GM06990 (cell line): ENCODE data around the gene PLSCR3.

Source experiments
- DNase-seq: peaks from one replicate; pipeline ENCODE4 v3.0.0-alpha.2; 2011; ENCODE audit not compliant: insufficient read length; ENCODE audit errors: extremely low read depth
- H3K27me3 ChIP-seq: replicated peaks from 2 replicates; pipeline ENCODE4 v1.6.0; 2011; ENCODE audit warnings: low read length; ENCODE audit not compliant: control insufficient read depth, insufficient read depth
- H3K36me3 ChIP-seq: 2 replicates; pipeline ENCODE4 v1.5.1; 2011; ENCODE audit warnings: low read length; ENCODE audit not compliant: control insufficient read depth, insufficient read depth
- H3K4me3 ChIP-seq: replicated peaks from 2 replicates; pipeline ENCODE4 v1.5.1; 2011; ENCODE audit warnings: low read depth, mild to moderate bottlenecking, control low read depth, low read length
- CTCF ChIP-seq: IDR thresholded peaks from 2 replicates; pipeline ENCODE4 v1.5.1; 2011; ENCODE audit warnings: low read length, control low read depth, mild to moderate bottlenecking, inconsistent platforms; ENCODE audit not compliant: insufficient read depth, poor library complexity, severe bottlenecking

The PLSCR3 gene

GRCh38 chr17:7409716-7410115 is 15.4 kb upstream of the PLSCR3 start:
- no peaks in the 10 kb centered on the region for H3K36me3 ChIP-seq
- H3K4me3 ChIP-seq, result no peak overlapping the region
- no peak for TF ChIP-seq CTCF
- H3K27me3 ChIP-seq, result no peaks in the 10 kb centered on the region; the same call in none of the 2 replicates
- no peak for DNase-seq

GRCh38 chr17:7408863-7409262 is 14.5 kb upstream of the PLSCR3 start:
- Histone ChIP-seq H3K4me3 (no peak overlapping the region), H3K27me3 (no peaks in the 10 kb centered on the region; the same call in none of the 2 replicates), H3K36me3 (no peaks in the 10 kb centered on the region)
- TF ChIP-seq CTCF, result no peak
- no peak for DNase-seq

- Histone ChIP-seq H3K27me3 (no peaks in the 10 kb centered on the region; the same call in none of the 2 replicates), H3K36me3 (no peaks in the 10 kb centered on the region), H3K4me3 (no peak overlapping the region)
- TF ChIP-seq CTCF, result no peak
- no peak for DNase-seq
Measured at GRCh38 chr17:7408252-7408727, 14.0 kb upstream of the PLSCR3 start.

- TF ChIP-seq CTCF, result no peak
- Histone ChIP-seq H3K36me3 (no peaks in the 10 kb centered on the region), H3K4me3 (no peak within 1 kb of the TSS), H3K27me3 (no peaks in the 10 kb centered on the region; the same call in none of the 2 replicates)
- DNase-seq, result no peak
Measured at GRCh38 chr17:7407485-7408251, 13.3 kb upstream of the PLSCR3 start, which contains the start of gene NLGN2. TSS of gene NLGN2 (plus strand) at chr17:7407845. CDS start at chr17:7408256, 411 bp downstream.

GRCh38 chr17:7407082-7407481 is 12.8 kb upstream of the PLSCR3 start:
- H3K36me3 ChIP-seq, result no peaks in the 10 kb centered on the region
- no peak for DNase-seq
- no peaks in the 10 kb centered on the region; the same call in none of the 2 replicates for H3K27me3 ChIP-seq
- TF ChIP-seq CTCF, result no peak
- H3K4me3 ChIP-seq, result no peak overlapping the region
